Right ventricle myocardium superior (tissue), 1 donor: ENCODE measurements around the gene PRDM16. TPM values are rescaled to one million over a fixed set of nuclear protein-coding genes. Genes with fewer than 3 reads are reported as not detected.
A peak's percentile ranks its signal among the peaks of the same experiment; 100 is the strongest.

Source experiments
- ATAC-seq: fragments of 200-7000 bp; cut with Tn5 transposase; one replicate; pipeline ENCODE4 v1.9.1; 2020; ENCODE audit warnings: mild to moderate bottlenecking; ENCODE audit not compliant: poor library complexity
- DNase-seq: peaks from one replicate; pipeline ENCODE4 v3.0.0-alpha.2; 2020
- intact Hi-C: fragments of 100-400 bp; cut with DNase I; formaldehyde crosslinking; loops from one replicate; pipeline ENCODE4 v1.11.2; 2022
- total RNA-seq: library from RNA; stranded (reverse); fragmentation: NEBNext Ultra II Directional; extraction: Animal tissue kit (Norgen Biotek cat#: 25700); gene quantifications from one replicate; pipeline ENCODE4 v1.2.1, GENCODE V29; 2021
- donor health status: DM: no; HTN: yes; CAD: no; lungs with severe emphysema.

Gene PRDM16
- total RNA-seq, 1 donor from 2014 or later, result 14.2 TPM

DNA sequence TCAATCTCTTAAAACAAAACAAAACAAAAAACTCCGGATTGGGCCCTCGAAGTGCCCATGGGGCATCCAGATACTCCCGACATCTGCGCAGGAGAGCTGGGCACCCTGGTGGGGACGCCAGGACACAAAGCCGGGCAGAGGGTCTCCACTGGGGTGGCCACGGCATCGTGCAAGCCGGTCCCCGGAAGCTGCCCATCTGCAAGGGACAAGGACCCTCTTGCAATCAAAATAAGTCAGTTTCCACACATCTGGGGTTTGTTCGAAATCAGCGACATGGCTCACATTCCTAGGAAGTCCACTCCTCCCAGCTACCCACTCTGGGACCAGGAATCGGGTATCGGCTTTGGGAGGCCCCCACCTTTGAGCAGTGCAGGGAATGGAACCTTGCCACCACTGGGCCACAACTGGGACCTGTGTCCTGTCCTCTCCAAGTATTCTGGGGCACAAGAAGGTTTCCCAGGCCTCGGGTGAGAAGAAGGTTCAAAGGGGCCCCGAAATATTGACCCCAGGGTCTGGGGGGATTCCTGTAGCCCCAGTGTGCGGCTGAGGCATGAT is 4.6 kb upstream of the PRDM16 start:
- intact Hi-C loops, result loop anchor here (10.0 kb wide), 1 partner anchor 220 kb away; no protein-coding TSS in a partner anchor
- ATAC-seq, result no peak
- no peak for DNase-seq

DNA sequence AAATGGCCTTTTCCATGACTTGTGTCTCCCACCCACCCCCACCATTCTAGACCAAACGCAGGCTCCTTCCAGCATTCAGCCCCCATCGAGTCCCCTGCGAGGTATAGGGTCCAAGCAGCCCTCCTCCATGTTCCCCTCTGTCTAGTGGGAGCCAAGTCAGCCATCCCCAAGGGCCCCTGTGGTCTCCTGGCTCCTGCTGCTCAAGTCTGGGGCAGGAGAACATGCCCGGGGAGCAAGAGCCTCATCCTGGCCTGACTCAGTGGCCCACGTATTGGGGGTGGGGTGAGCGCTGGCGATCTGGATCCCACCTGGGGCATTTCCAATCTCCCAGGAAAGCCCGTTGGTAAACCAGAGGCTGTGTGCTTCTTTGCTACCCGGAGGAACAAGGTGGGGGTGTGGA is 4.1 kb upstream of the PRDM16 start:
- DNase-seq (no peak), ATAC-seq (no peak)
- intact Hi-C loops, result loop anchor here (10.0 kb wide), 1 partner anchor 220 kb away; no protein-coding TSS in a partner anchor

DNA sequence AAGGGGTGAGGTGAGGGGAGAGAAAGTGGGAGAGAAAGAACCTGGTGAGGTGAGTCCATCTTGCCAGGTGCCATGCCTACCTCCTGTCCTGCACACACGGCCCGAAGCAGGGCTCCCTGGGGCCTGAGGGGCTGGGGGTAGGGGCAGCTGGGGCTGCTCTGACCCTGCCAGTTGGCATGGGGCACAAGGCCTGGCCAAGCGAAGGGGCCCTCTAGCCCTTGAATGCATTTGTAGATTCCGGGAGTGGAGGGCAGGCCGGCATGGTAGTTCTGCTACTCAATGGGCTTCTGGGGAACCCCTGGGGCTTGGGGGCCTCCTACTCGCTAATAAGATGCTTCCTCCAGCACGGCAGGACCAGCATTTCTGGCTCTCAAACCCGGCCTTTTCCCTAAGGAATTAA is 3.6 kb upstream of the PRDM16 start:
- ATAC-seq, result no peak
- peak; percentile 25 for DNase-seq
- intact Hi-C loops, result loop anchor here (10.0 kb wide), 1 partner anchor 219 kb away; no protein-coding TSS in a partner anchor

DNA sequence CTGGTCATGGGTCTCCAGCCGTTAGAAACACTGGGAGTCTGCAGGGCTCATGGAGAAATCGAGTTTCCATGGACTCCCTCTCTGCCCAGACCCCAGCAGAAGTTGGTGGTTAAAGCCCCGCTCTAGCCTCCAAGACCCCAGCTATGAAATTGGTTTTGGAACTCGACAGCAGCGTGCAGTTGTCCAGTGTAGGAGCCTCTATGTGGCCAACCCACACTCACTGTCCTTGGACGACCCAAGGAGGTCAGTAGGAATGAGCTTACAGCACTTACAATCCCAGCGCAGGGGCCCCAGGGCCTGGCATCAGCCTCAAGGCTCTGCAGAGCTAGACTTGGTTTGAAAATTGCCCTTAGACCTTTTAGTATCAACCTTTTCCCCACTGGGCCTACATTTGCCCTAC is 3.2 kb upstream of the PRDM16 start:
- intact Hi-C loops, result loop anchor here (2.0 to 10.0 kb wide), 2 partner anchors 219 to 345 kb away; no protein-coding TSS in a partner anchor

DNA sequence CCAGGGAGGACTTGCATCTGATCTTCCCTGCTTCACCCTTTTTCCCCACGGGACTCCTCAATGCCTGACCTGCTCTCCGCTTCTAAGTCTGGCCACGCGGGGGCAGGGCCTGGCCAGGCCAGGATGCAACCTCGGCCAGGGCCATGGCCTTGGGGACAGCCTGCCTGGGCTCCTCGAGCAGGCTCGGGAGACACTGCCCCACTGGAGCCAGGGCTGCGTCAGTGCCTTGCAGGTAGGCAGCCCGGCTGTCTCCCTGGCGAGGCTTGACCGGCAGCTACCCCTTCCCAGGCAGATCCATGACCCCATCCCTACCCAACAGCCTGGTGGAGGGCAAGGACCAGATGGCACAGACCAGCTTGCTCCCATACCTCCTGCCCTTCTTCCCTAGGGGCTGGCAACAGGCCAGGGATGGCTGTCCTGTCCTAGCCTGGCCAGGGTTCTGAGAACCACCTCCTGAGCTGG is 2.7 kb upstream of the PRDM16 start:
- DNase-seq (peak; percentile 79), ATAC-seq (peak; percentile 71)
- intact Hi-C loops, result loop anchor here (2.0 to 10.0 kb wide), 2 partner anchors 219 to 345 kb away; no protein-coding TSS in a partner anchor

More for the DNA sequence above, 3.2 kb upstream of the PRDM16 start:
- ATAC-seq, result no peak
- DNase-seq, result peak; percentile 39

DNA sequence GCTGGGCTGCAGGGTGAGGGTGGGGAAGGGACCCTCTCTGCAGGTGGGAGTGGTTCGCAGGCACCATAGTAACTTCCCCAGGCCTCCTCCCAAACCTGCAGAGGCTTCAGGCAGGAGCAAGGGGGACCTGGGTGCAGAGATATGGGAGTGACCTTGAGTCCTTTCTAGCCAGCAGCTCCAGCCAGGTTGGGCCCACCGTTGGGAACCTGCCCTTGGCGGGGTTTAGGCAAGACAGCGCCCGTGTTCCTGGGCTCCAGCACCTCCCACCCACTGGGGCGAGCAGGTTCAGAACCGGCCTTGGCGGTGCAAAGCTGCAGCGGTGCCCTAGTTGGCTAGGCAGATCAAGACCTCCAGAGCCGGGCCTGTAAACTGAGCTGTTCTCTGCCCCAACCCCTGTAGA is 2.2 kb upstream of the PRDM16 start:
- intact Hi-C loops, result loop anchor here (2.0 to 10.0 kb wide), 2 partner anchors 218 to 344 kb away; no protein-coding TSS in a partner anchor
- DNase-seq, result peak; percentile 35
- peak; percentile 2 for ATAC-seq

DNA sequence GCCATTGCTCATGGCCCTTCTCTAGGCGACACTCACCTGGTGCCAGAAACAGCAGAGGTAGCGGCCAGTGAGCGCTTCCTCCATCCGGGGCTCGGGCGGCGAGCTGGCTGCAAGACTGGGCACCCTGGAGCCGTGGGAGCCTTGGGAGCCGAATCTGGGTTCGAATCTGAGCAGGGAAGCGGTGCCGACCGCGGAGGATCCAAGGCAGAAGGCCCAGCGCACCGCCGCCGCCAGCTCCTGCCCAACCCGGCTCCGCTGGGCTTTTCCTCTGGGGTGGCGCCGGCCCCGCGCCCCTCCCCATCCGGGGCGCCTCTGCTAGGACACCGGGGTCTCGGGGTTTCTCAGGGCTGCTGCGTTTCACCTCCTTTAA is 1.7 kb upstream of the PRDM16 start:
- intact Hi-C loops, result loop anchor here (2.0 to 10.0 kb wide), 2 partner anchors 218 to 344 kb away; no protein-coding TSS in a partner anchor
- ATAC-seq (no peak), DNase-seq (peak; percentile 43)

DNA sequence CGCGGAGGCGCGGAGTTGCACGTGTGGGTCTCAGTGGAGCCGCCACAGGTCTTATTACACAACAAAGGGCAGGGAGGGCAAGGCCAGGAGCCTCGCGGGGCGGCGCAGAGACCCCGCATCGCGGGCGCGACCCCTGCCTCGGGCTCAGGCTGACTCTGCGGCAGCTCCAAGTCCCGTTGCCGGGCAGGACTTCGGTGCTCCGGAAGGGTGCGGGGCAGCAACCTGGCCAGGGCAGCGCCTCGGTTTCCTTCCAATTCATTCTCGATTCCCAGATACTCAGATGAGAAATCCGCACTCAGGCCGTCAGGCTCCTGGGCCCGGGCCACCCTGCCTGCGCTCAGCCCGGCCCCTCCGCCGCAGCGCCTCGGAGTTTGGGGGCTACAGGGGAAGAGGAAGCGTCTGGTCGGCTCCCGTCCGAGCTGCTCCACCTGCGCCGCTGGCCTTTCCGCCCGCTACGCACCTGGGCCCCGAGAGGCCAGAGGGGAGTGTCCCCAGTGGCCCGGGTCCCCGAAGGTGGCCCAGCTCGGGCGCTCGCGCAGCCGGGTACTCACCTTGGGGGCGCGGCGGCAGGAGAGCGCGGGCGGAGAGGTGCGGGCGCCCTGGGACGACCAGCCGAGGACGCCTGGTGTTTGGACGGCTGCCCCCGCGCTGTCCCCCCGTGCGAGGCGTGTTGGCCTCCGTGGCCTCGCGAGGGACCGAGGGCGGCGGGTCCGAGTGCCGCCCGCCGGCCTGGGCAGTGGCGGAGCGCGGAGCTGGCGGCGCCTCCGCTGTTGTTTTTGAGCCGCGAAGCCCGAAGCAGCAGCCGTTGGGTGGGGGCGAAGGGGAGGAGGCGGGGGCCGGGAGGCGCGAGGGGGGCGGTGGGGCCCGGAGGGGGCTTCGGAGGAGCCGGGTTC is 1.1 kb upstream of the PRDM16 start:
- peak; percentile 0 for ATAC-seq
- intact Hi-C loops, result loop anchor here (2.0 to 10.0 kb wide), 2 partner anchors 217 to 343 kb away; no protein-coding TSS in a partner anchor
- DNase-seq, result peak; percentile 39

DNA sequence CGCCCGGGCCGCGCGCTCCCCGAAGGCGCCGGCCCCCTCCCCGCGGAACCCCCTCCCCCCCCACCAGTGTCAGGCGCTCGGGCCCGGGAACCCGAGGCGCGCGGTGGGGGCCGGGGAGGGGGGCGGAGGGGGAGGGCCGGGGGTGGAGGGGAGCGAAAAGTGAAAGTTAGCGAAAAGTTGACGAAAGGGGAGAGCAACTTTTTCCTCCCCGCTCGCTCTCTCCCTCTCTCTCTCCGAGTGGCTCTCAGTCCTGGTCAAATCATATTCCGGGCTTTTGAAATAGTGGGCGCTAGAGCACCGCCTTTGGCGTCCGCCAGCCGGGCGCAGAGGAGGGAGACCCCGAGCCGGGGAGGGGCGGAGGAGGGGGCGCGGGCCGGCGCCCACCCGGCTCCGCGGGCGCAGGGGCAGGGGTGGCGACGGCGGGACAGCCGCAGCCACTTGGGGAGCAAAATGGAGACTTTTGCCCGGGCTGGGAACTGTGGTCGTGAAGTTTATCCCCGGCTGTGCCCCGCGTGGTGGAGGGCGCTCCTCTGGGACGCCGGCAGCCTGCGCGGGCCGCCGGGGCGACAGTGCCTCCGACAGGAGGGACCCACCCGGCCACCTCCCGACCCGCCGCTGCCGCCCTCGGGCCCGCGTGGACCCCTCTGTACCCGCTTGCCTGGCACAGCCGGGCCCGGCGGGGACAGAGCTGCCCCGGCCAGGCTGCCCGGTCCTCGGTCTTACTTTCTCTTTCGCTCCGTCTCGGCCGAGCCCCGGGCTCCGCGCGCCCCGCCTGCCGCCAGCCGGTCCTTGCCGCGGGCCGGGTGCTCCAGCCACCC is 697 bp downstream of the PRDM16 start:
- ATAC-seq (peak; percentile 23), DNase-seq (peak; percentile 60)
- intact Hi-C loops, result loop anchor here (5.0 to 10.0 kb wide), 2 partner anchors 215 to 283 kb away; no protein-coding TSS in a partner anchor

DNA sequence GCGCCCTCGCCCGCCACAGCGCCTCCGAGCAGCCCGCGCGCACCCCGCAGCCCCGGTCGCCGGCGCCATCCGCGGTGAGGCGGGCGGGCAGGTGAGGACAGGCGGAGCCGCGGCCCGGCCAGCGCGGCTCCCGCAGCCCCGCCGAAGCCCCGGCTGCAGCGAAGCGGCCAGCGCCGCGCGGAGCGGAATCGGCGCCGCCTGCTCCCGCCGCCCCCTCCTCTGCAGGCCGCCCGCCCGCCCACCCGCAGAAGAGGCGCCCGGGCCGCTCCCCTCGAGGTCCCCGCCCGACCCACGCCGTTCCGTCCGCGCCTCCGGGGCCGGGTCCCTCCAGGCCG is 1.3 kb downstream of the PRDM16 start:
- intact Hi-C loops, result loop anchor here (5.0 kb wide), 1 partner anchor 282 kb away; no protein-coding TSS in a partner anchor
- ATAC-seq (no peak), DNase-seq (no peak)

DNA sequence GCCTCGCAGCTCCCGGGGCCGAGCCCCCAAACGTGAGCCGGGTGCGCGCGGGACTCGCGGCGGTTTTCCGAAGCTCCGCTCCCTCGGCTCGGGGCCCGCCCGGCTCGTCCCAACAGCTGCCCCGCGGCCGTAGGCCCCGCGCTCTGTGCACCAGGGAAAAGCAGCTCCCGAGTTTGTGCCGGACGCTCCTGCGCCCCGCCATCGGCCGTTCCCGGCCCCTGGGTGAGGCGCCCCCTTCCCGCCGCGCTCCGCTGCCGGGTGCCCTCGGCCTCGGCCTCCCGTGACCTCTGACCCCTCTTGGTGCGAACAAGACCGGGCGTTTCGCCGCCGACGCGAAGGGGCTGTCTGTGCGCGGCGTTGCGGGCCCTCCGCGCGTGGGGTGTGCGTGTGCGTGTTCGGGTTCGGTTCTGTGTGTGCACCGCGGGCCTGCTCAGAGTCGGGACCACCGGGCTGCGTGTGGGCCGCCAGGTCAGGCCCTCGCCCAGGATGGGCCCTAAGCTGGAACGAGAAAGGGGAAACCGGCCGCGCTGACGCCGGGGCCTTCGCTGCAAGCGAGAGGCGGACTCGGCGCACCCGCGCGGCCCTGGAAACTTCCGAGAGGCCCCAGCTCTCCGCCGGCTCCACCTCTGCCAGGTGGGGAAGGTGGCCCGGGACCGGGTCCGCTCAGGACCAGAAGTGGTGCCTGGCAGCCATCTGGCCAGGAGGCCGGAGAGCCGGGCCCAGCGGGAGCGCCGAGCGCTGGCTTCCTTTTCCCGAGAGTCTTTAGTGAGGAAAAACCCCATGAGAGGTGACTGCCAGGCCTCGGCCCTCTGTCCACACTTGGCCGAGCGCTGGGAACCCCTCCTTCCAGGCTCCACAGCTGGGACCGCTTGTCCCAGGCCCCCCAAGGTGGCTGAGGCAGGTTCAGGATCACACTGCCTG is 1.9 kb downstream of the PRDM16 start:
- ATAC-seq (no peak), DNase-seq (peak; percentile 38)
- intact Hi-C loops, result loop anchor here (5.0 kb wide), 1 partner anchor 281 kb away; no protein-coding TSS in a partner anchor

DNA sequence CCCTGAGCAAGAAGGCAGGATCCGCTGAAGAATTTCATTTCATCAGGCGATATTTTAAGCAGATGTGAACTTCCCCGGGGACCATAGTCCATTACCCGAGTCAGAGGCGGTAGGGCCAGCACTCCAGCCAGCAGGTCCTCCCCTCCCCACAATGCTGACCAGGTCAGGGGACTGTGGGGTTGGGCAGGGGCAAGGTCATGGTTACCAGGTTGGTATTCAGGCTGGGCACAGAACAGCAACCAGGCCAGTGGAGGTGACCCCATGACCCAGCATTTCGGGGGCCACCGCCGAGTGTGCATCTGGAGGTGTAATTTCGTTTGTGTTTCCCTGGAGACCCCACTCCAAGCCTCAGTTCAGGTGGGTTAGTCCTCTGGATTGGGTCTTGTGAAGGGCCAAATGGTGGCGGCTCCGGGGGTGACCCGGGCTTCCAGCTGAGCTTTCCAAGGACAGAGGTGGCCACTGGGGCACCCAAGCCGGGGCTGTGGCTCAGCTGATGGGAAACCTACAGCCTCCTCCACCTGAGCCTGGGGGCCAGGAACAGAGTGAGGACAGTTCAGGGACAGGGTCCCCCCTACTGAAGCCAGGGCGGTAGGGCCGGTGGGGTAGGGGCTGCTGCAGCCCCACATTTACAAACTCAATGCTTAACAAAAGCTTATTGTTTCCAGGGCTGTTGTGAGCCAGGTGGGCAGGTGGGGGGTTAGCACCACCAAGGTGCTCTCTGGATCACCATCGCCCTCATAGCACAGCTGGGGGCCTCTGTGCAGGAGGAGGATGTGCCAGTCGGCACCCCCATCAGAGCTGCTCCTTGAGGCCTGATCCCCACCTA is 2.8 kb downstream of the PRDM16 start:
- intact Hi-C loops, result loop anchor here (5.0 kb wide), 1 partner anchor 281 kb away; no protein-coding TSS in a partner anchor
- DNase-seq (peak; percentile 42), ATAC-seq (no peak)

DNA sequence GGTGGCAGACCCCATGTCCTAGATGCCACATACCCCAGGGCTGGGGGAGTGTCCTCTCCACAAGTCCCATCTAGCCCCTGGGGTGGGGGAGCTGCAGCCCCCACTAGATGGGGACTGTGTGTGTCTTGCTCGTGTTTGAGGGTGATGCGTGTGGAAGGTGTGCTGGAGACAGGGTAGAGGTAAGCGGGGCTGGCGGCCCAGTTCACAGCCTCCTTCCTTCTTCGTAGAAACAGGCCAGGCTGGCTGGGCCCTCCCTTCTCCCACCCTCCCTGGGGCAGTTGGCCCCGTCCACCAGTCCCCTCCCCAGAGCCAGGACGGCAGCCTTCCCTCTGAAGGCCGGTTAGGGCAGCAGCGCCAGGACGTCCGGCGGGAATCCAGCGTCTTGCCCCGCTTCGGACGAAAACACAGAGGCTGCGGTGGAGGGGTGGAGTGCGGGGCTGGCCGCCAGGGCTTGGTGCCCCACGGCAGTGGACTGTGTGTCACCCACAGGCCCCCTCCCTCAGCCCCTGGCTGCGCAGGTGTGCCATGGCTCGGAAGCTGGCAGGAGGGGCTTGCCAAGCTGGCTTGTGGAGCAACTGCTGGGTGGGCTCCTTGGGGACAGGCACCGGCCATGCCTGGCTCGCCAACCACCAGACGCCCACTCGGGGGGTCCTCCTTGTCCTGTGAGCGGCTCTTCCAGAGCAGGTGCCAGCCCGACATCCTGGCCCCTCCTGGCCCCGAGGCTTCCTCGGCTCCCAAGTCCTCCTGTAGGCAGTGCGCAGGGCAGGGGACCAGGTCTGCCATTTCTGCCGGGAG is 3.6 kb downstream of the PRDM16 start:
- intact Hi-C loops, result loop anchor here (5.0 kb wide), 1 partner anchor 280 kb away; no protein-coding TSS in a partner anchor
- DNase-seq, result peak; percentile 40

DNA sequence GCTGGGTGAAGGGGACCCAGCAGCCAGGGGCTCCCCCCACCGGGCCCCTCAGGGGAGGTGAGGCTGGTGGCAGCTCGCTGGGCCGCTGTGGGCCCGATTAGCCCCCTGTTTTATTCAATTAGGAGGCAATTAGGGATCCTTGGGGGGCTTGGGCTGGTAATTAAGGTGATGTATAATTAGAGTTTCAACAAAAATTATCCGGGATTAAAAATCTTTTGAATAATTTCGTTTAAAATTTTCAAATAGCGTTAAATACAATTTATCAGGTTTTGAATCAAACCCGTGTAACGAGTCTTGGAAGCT is 4.1 kb downstream of the PRDM16 start:
- intact Hi-C loops, result loop anchor here (5.0 kb wide), 1 partner anchor 279 kb away; no protein-coding TSS in a partner anchor
- DNase-seq (no peak), ATAC-seq (no peak)

More for the DNA sequence above, 3.6 kb downstream of the PRDM16 start:
- peak; percentile 1 for ATAC-seq

DNA sequence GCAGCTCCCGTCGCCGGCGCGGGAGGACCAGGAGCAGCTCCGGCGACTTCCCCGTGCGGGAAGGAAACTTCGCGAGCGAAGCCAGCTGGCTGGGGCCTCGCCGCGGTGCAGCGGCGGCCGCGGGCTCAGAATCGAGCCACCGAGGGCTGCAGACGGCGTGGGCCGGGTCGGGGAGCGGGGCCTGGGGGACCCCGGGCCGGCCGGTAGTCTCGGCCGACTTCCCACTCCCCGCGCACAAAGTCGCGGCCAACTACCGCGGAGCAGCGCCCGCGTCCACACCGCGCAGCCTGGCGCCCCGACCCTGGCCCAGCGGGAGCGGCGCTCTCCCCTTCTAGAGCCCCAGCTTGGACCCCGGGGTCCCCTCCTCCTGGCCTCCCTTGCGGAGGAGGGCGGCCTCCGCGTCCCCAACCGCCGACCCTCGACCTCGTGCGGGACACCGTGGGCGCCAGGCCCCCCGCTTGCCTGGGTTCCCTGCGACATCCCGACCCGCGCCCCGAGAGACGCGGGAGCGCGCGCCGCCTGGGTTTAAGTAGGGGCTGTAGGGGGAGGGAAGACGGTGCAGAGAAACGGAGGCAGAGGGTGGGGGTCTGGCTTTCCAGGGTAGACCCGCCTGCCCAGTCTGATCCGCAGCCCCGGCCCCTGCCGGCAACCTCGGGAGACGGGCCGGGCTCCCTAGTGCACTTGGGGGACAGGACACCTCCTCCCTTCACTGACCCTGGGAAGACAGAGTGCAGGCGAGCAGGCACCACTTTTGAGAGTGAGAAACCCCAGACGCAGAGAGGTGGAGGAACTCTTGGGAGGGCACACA is 4.7 kb downstream of the PRDM16 start:
- intact Hi-C loops, result loop anchor here (5.0 kb wide), 1 partner anchor 279 kb away; no protein-coding TSS in a partner anchor
- DNase-seq, result no peak
- ATAC-seq, result no peak
